Neural cell (in vitro differentiated cells): ENCODE results near the gene MYPOP. TPM values are rescaled to one million over a fixed set of nuclear protein-coding genes. Genes with fewer than 3 reads are reported as not detected.
"Not testable (repeated sequence)": the region's sequence is repeated elsewhere in the genome, so short reads cannot be mapped to it uniquely, and the experiment has no call there.

Source experiments
- H2AFZ ChIP-seq: fragments of 200-600, 300-800 bp; sonication (generic), shearing (Covaris generic); 2 replicates; pipeline ENCODE4 v1.6.0; 2014; ENCODE audit warnings: low read depth, mild to moderate bottlenecking, antibody characterized with exemption, low read length, moderate library complexity
- H3F3A ChIP-seq: fragments of 200-600 bp; shearing (Covaris generic); 2 replicates; pipeline ENCODE4 v1.6.1; 2016; ENCODE audit warnings: mild to moderate bottlenecking, moderate library complexity, mixed read lengths, antibody characterized with exemption, low read length; ENCODE audit not compliant: insufficient read depth, poor library complexity, severe bottlenecking
- H3K27ac ChIP-seq: fragments of 200-600, 300-800 bp; sonication (generic), shearing (Covaris generic); 2 replicates; pipeline ENCODE4 v1.5.1; 2014; ENCODE audit warnings: mild to moderate bottlenecking, low read length, moderate library complexity
- H3K27me3 ChIP-seq: fragments of 300-800, 200-600 bp; sonication (generic), shearing (Covaris generic); 2 replicates; pipeline ENCODE4 v1.6.0; 2014; ENCODE audit warnings: mild to moderate bottlenecking, low read depth, low read length, moderate library complexity; ENCODE audit not compliant: insufficient read depth
- H3K36me3 ChIP-seq: fragments of 300-800, 200-600 bp; sonication (generic), shearing (Covaris generic); 2 replicates; pipeline ENCODE4 v1.5.1; 2014; ENCODE audit warnings: mild to moderate bottlenecking, antibody characterized with exemption, low read length, moderate library complexity; ENCODE audit not compliant: insufficient read depth
- H3K4me2 ChIP-seq: fragments of 300-800, 200-600 bp; sonication (generic), shearing (Covaris generic); 2 replicates; pipeline ENCODE4 v1.6.0; 2014; ENCODE audit warnings: mild to moderate bottlenecking, low read length
- H3K4me3 ChIP-seq: fragments of 300-800, 200-600 bp; sonication (generic), shearing (Covaris generic); 2 replicates; pipeline ENCODE4 v1.5.1; 2014; ENCODE audit warnings: mild to moderate bottlenecking, low read length, moderate library complexity
- H3K79me2 ChIP-seq: fragments of 200-600 bp; shearing (Covaris generic); replicated peaks from 2 replicates; pipeline ENCODE4 v1.6.0; 2014; ENCODE audit warnings: mild to moderate bottlenecking, low read length, moderate library complexity; ENCODE audit not compliant: insufficient read depth
- H3K9ac ChIP-seq: fragments of 300-800, 200-600 bp; sonication (generic), shearing (Covaris generic); 2 replicates; pipeline ENCODE4 v1.6.1; 2016; ENCODE audit warnings: mild to moderate bottlenecking, low read length, mixed read lengths
- H3K9me2 ChIP-seq: fragments of 200-600 bp; shearing (Covaris generic); 2 replicates; pipeline ENCODE4 v1.6.1; 2016; ENCODE audit warnings: mild to moderate bottlenecking, low read length, mixed read lengths; ENCODE audit not compliant: insufficient read depth
- H3K9me3 ChIP-seq: fragments of 200-600, 300-800 bp; sonication (generic), shearing (Covaris generic); 2 replicates; pipeline ENCODE4 v1.6.1; 2016; ENCODE audit warnings: mild to moderate bottlenecking, mixed run types, low read length, moderate library complexity, mixed read lengths
- H4K20me1 ChIP-seq: fragments of 200-600 bp; shearing (Covaris generic); 2 replicates; pipeline ENCODE4 v1.6.1; 2016; ENCODE audit warnings: mild to moderate bottlenecking, mixed run types; ENCODE audit not compliant: insufficient read depth
- EP300 ChIP-seq: fragments of 450-650 bp; conservative IDR thresholded peaks from 2 replicates; pipeline ENCODE4 v1.6.1; 2014; ENCODE audit warnings: antibody characterized with exemption, mild to moderate bottlenecking, moderate library complexity; ENCODE audit not compliant: poor library complexity, severe bottlenecking
- EZH2 ChIP-seq: fragments of 200-600, 300-800 bp; shearing (Covaris generic), sonication (generic); IDR thresholded peaks from 2 replicates; pipeline ENCODE4 v1.6.1; 2014; ENCODE audit warnings: antibody characterized with exemption, low read length, borderline replicate concordance, mild to moderate bottlenecking; ENCODE audit not compliant: insufficient read depth, poor library complexity, severe bottlenecking
- MXI1 ChIP-seq: fragments of 450-650 bp; conservative IDR thresholded peaks from 2 replicates; pipeline ENCODE4 v1.6.1; 2014; ENCODE audit warnings: antibody characterized with exemption, mild to moderate bottlenecking; ENCODE audit not compliant: poor library complexity, severe bottlenecking
- POLR2AphosphoS5 ChIP-seq: IDR thresholded peaks from 2 replicates; pipeline ENCODE4 v1.6.1; 2012
- RAD21 ChIP-seq: fragments of 450-650 bp; conservative IDR thresholded peaks from 2 replicates; pipeline ENCODE4 v1.6.1; 2014; ENCODE audit warnings: antibody characterized with exemption, mild to moderate bottlenecking, moderate library complexity
- SMC3 ChIP-seq: fragments of 450-650 bp; conservative IDR thresholded peaks from 2 replicates; pipeline ENCODE4 v1.6.1; 2014; ENCODE audit warnings: antibody characterized with exemption, mild to moderate bottlenecking, moderate library complexity; ENCODE audit not compliant: poor library complexity
- TAF1 ChIP-seq: IDR thresholded peaks from 2 replicates; pipeline ENCODE4 v1.6.1; 2012; ENCODE audit warnings: low read depth
- polyA plus RNA-seq: library from polyadenylated mRNA; depleted of rRNA; stranded (reverse); fragments of >200 nt; gene quantifications from 2 replicates; pipeline ENCODE4 v1.2.3, GENCODE V29; 2014
- TF ChIP-seq, protein P1 (sequence below): IDR thresholded peaks from 2 replicates; pipeline ENCODE4 v1.6.1; 2012; ENCODE audit warnings: borderline replicate concordance
- TF ChIP-seq, protein P2 (sequence below): fragments of 450-650 bp; IDR thresholded peaks from 2 replicates; pipeline ENCODE4 v1.5.1; 2014; ENCODE audit warnings: antibody characterized with exemption, mild to moderate bottlenecking, moderate library complexity; ENCODE audit not compliant: poor library complexity, severe bottlenecking

MYPOP gene
- polyA plus RNA-seq, 1 donor from 2014 or later = 0.90 TPM

DNA sequence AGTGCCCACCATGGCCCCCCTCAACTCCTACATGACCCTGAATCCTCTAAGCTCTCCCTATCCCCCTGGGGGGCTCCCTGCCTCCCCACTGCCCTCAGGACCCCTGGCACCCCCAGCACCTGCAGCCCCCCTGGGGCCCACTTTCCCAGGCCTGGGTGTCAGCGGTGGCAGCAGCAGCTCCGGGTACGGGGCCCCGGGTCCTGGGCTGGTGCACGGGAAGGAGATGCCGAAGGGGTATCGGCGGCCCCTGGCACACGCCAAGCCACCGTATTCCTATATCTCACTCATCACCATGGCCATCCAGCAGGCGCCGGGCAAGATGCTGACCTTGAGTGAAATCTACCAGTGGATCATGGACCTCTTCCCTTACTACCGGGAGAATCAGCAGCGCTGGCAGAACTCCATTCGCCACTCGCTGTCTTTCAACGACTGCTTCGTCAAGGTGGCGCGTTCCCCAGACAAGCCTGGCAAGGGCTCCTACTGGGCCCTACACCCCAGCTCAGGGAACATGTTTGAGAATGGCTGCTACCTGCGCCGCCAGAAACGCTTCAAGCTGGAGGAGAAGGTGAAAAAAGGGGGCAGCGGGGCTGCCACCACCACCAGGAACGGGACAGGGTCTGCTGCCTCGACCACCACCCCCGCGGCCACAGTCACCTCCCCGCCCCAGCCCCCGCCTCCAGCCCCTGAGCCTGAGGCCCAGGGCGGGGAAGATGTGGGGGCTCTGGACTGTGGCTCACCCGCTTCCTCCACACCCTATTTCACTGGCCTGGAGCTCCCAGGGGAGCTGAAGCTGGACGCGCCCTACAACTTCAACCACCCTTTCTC lies 30.1 kb downstream of the MYPOP start:
- Histone ChIP-seq H3K9me2 (no peaks in the 10 kb centered on the region), H3K9ac (no peak overlapping the region), H3F3A (no peaks in the 10 kb centered on the region), H3K9me3 (no peaks in the 10 kb centered on the region), H2AFZ (no peak overlapping the region), H3K79me2 (no peaks in the 10 kb centered on the region), H3K4me3 (no peak overlapping the region), H3K27ac (no peak overlapping the region), H3K36me3 (no peaks in the 10 kb centered on the region), H3K27me3 (no peaks in the 10 kb centered on the region), H3K4me2 (no peak overlapping the region), H4K20me1 (no peaks in the 10 kb centered on the region)
- no peak for TF ChIP-seq RAD21
- no peak for TF ChIP-seq TAF1
- TF ChIP-seq EP300 = no peak
- TF ChIP-seq POLR2AphosphoS5 = no peak
- no peak for TF ChIP-seq SMC3
- TF ChIP-seq EZH2 = no peak
- TF ChIP-seq, protein P1, sequence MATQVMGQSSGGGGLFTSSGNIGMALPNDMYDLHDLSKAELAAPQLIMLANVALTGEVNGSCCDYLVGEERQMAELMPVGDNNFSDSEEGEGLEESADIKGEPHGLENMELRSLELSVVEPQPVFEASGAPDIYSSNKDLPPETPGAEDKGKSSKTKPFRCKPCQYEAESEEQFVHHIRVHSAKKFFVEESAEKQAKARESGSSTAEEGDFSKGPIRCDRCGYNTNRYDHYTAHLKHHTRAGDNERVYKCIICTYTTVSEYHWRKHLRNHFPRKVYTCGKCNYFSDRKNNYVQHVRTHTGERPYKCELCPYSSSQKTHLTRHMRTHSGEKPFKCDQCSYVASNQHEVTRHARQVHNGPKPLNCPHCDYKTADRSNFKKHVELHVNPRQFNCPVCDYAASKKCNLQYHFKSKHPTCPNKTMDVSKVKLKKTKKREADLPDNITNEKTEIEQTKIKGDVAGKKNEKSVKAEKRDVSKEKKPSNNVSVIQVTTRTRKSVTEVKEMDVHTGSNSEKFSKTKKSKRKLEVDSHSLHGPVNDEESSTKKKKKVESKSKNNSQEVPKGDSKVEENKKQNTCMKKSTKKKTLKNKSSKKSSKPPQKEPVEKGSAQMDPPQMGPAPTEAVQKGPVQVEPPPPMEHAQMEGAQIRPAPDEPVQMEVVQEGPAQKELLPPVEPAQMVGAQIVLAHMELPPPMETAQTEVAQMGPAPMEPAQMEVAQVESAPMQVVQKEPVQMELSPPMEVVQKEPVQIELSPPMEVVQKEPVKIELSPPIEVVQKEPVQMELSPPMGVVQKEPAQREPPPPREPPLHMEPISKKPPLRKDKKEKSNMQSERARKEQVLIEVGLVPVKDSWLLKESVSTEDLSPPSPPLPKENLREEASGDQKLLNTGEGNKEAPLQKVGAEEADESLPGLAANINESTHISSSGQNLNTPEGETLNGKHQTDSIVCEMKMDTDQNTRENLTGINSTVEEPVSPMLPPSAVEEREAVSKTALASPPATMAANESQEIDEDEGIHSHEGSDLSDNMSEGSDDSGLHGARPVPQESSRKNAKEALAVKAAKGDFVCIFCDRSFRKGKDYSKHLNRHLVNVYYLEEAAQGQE = no peak
- TF ChIP-seq MXI1 = no peak
- TF ChIP-seq, protein P2, sequence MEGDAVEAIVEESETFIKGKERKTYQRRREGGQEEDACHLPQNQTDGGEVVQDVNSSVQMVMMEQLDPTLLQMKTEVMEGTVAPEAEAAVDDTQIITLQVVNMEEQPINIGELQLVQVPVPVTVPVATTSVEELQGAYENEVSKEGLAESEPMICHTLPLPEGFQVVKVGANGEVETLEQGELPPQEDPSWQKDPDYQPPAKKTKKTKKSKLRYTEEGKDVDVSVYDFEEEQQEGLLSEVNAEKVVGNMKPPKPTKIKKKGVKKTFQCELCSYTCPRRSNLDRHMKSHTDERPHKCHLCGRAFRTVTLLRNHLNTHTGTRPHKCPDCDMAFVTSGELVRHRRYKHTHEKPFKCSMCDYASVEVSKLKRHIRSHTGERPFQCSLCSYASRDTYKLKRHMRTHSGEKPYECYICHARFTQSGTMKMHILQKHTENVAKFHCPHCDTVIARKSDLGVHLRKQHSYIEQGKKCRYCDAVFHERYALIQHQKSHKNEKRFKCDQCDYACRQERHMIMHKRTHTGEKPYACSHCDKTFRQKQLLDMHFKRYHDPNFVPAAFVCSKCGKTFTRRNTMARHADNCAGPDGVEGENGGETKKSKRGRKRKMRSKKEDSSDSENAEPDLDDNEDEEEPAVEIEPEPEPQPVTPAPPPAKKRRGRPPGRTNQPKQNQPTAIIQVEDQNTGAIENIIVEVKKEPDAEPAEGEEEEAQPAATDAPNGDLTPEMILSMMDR = no peak

DNA sequence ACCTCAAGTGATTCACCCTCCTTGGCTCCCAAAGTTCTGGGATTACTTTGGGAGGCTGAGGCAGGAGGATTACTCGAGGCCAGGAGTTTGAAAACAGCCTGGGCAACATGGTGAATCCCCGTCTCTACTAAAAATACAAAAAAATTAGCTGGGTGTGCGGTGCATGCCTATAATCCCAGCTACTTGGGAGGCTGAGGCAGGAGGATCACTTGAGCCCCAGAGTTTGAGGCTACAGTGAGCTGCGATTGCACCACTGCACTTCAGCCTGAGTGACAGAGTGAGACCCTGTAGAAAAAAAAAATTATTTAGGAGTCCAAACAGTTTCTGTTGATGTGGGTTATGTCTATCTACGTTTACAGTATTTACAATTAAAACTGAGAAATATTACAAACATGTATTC lies 31.6 kb downstream of the MYPOP start:
- Histone ChIP-seq H3K79me2 (no peaks in the 10 kb centered on the region), H2AFZ (no peak overlapping the region), H3K27ac (no peak overlapping the region), H3K9me2 (no peaks in the 10 kb centered on the region), H3K36me3 (no peaks in the 10 kb centered on the region), H3F3A (no peaks in the 10 kb centered on the region), H3K27me3 (peaks cover 9% of the 10 kb centered on the region), H3K4me2 (no peak overlapping the region), H3K9ac (no peak overlapping the region), H4K20me1 (no peaks in the 10 kb centered on the region), H3K9me3 (no peaks in the 10 kb centered on the region), H3K4me3 (no peak overlapping the region)
- TF ChIP-seq POLR2AphosphoS5 (no peak), EP300 (no peak), SMC3 (no peak)

DNA sequence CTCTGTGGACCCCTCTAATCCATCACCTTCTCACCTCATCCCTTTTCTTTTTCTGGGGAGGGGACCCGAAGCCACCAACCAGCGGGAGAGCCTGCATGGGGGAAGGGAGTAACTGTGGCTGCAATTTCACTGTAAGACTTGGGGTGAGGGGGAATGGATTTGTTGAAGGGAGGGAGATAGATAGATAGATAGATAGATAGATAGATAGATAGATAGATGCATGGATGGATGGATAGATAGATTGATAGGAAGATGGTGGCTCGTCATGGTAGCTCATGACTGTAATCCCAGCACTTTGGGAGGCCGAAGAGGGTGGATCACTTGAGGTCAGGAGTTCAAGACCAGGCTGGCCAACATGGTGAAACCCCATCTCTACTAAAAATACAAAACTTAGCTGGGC lies 35.2 kb downstream of the MYPOP start:
- not testable (repeated sequence) for H3K9me3 ChIP-seq, H3K9ac ChIP-seq, H4K20me1 ChIP-seq, H3K4me2 ChIP-seq, H3K27ac ChIP-seq, H2AFZ ChIP-seq, H3K36me3 ChIP-seq, H3F3A ChIP-seq, H3K4me3 ChIP-seq, H3K79me2 ChIP-seq, H3K9me2 ChIP-seq
- peaks cover 35% of the 10 kb centered on the region for H3K27me3 ChIP-seq
